SIG-M5 treated with dmso at 0.1 percent for 504 hours (cell line): ENCODE data around the gene RGS17.

Source experiments
- DNase-seq: peaks from one replicate; lab custom pipeline; 2025; ENCODE audit not compliant: unreplicated experiment; lab: John Stamatoyannopoulos, UW

RGS17 gene

GRCh38 chr6:153086225-153086990 is 44.7 kb downstream of the RGS17 start:
- no peak for DNase-seq

GRCh38 chr6:153085239-153085638 is 45.8 kb downstream of the RGS17 start:
- no peak for DNase-seq

GRCh38 chr6:153084393-153084792 is 46.7 kb downstream of the RGS17 start:
- no peak for DNase-seq

- no peak for DNase-seq
Observed at GRCh38 chr6:153083869-153084268, 47.2 kb downstream of the RGS17 start.

- DNase-seq = no peak
Observed at GRCh38 chr6:153081914-153082313, 49.2 kb downstream of the RGS17 start.

- DNase-seq = no peak
Observed at GRCh38 chr6:153076431-153076830, 54.7 kb downstream of the RGS17 start.

GRCh38 chr6:153074761-153075160 is 56.3 kb downstream of the RGS17 start:
- DNase-seq = no peak

- DNase-seq = peak; percentile 67
Observed at GRCh38 chr6:153073841-153074240, 57.2 kb downstream of the RGS17 start.

GRCh38 chr6:153070756-153071155 is 60.3 kb downstream of the RGS17 start:
- no peak for DNase-seq

- no peak for DNase-seq
Observed at GRCh38 chr6:153069897-153070296, 61.2 kb downstream of the RGS17 start.

GRCh38 chr6:153065222-153065621 is 65.9 kb downstream of the RGS17 start:
- no peak for DNase-seq

GRCh38 chr6:153063936-153064335 is 67.1 kb downstream of the RGS17 start:
- no peak for DNase-seq

GRCh38 chr6:153062516-153062915 is 68.6 kb downstream of the RGS17 start:
- no peak for DNase-seq

GRCh38 chr6:153059757-153060156 is 71.3 kb downstream of the RGS17 start:
- DNase-seq = no peak

GRCh38 chr6:153059311-153059710 is 71.8 kb downstream of the RGS17 start:
- no peak for DNase-seq

- DNase-seq = no peak
Observed at GRCh38 chr6:153058909-153059308, 72.2 kb downstream of the RGS17 start.

GRCh38 chr6:153058291-153058690 is 72.8 kb downstream of the RGS17 start:
- DNase-seq = no peak

GRCh38 chr6:153056308-153056707 is 74.8 kb downstream of the RGS17 start:
- DNase-seq = no peak

- no peak for DNase-seq
Observed at GRCh38 chr6:153051801-153052200, 79.3 kb downstream of the RGS17 start.

- no peak for DNase-seq
Observed at GRCh38 chr6:153048631-153049030, 82.5 kb downstream of the RGS17 start.

- DNase-seq = no peak
Observed at GRCh38 chr6:153047386-153047785, 83.7 kb downstream of the RGS17 start.

GRCh38 chr6:153045271-153045670 is 85.8 kb downstream of the RGS17 start:
- DNase-seq = no peak

- no peak for DNase-seq
Observed at GRCh38 chr6:153044295-153044694, 86.8 kb downstream of the RGS17 start.
